A673 (cell line): ENCODE results near the gene KCTD14. TPM values are rescaled to one million over a fixed set of nuclear protein-coding genes. Genes with fewer than 3 reads are reported as not detected.

ENCODE experiments used
- BruUV-seq: library from RNA; stranded (reverse); fragments of 400-500 nt; replicated peaks from 2 replicates; lab custom pipeline; 2021; lab: Mats Ljungman, UMichigan
- CTCF ChIA-PET: fragments of 300-600 bp; sonication (Branson Sonifier 250); formaldehyde crosslinking; loops from one replicate; lab custom pipeline; 2022; ENCODE audit warnings: antibody characterized with exemption; lab: Charles Lee
- POLR2A ChIA-PET: fragments of 300-600 bp; sonication (Branson Sonifier 250); formaldehyde crosslinking; loops from one replicate; lab custom pipeline; 2022; ENCODE audit warnings: antibody characterized with exemption; ENCODE audit not compliant: low non-redundant PET; lab: Charles Lee
- DNase-seq: peaks from one replicate; pipeline ENCODE4 v3.0.0-alpha.2; 2015; ENCODE audit warnings: low spot score
- H3K27ac ChIP-seq: fragments of 200-600 bp; sonication (generic); 2 replicates; pipeline ENCODE4 v1.5.1; 2016; ENCODE audit warnings: mixed run types, low read depth, mild to moderate bottlenecking, mixed read lengths, antibody characterized with exemption, low read length; ENCODE audit not compliant: poor library complexity, severe bottlenecking
- H3K27me3 ChIP-seq: fragments of 200-600 bp; sonication (generic); replicated peaks from 2 replicates; pipeline ENCODE4 v1.6.1; 2017; ENCODE audit warnings: mixed run types, low read depth, mild to moderate bottlenecking, mixed read lengths, antibody characterized with exemption, low read length; ENCODE audit not compliant: insufficient read depth, poor library complexity
- H3K36me3 ChIP-seq: fragments of 200-600 bp; sonication (generic); 2 replicates; pipeline ENCODE4 v1.6.1; 2016; ENCODE audit warnings: mixed run types, mild to moderate bottlenecking, mixed read lengths, antibody characterized with exemption, low read length; ENCODE audit not compliant: insufficient read depth, poor library complexity, severe bottlenecking
- H3K4me1 ChIP-seq: fragments of 200-600 bp; sonication (generic); 2 replicates; pipeline ENCODE4 v1.6.1; 2017; ENCODE audit warnings: mixed run types, mild to moderate bottlenecking, mixed read lengths, antibody characterized with exemption, low read length; ENCODE audit not compliant: insufficient read depth, poor library complexity, severe bottlenecking
- H3K4me3 ChIP-seq: fragments of 200-600 bp; sonication (generic); 2 replicates; pipeline ENCODE4 v1.5.1; 2016; ENCODE audit warnings: low read depth, mixed run types, mild to moderate bottlenecking, mixed read lengths, low read length; ENCODE audit not compliant: poor library complexity, severe bottlenecking
- H3K9me3 ChIP-seq: fragments of 200-600 bp; sonication (generic); 2 replicates; pipeline ENCODE4 v1.6.1; 2016; ENCODE audit warnings: mixed run types, low read depth, mild to moderate bottlenecking, mixed read lengths, antibody characterized with exemption, low read length; ENCODE audit not compliant: poor library complexity, severe bottlenecking
- EZH2 ChIP-seq: fragments of 200-600 bp; sonication (generic); IDR thresholded peaks from 2 replicates; pipeline ENCODE4 v1.6.1; 2017; ENCODE audit warnings: borderline replicate concordance, low read depth, mild to moderate bottlenecking, mixed read lengths, antibody characterized with exemption, low read length; ENCODE audit not compliant: poor library complexity, severe bottlenecking
- intact Hi-C: fragments of 100-400 bp; cut with micrococcal nuclease; formaldehyde crosslinking; loops from one replicate; pipeline ENCODE4 v1.10.0; 2022; ENCODE audit not compliant: unreplicated experiment
- total RNA-seq: library from RNA; stranded (reverse); gene quantifications from 2 replicates; pipeline ENCODE4 v1.2.3, GENCODE V29; 2021
- TF ChIP-seq, protein P1 (sequence below): fragments of 300-800, 200-600 bp; sonication (generic); conservative IDR thresholded peaks from 2 replicates; pipeline ENCODE4 v1.5.1; 2017; ENCODE audit warnings: low read depth, mild to moderate bottlenecking, antibody characterized with exemption, low read length, moderate library complexity, mixed read lengths

The KCTD14 gene
- total RNA-seq, 1 experiment from 2014 or later = 0.45 TPM

DNA sequence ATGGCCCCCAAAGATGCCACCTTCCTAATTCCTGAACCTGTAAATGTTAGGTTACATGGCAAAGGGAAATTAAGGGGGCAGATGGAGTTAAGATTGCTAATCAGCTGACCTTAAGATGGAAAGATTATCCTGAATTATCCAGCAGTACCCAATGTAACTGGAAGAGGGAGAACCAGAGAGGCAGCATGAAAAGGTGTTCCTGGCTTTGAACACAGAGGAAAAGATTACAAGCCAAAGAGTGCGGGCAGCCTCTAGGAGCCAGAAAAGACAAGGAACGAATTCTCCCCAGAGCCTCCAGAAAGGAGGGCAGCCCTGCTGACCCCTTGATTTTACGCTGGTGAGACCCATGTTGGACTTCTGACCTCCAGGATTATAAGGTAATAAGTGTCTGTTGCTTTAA, 25.5 kb upstream of the KCTD14 start:
- Histone ChIP-seq H3K4me3 (no peak overlapping the region), H3K36me3 (no peaks in the 10 kb centered on the region), H3K9me3 (no peaks in the 10 kb centered on the region), H3K4me1 (peaks cover 12% of the 10 kb centered on the region), H3K27ac (no peak overlapping the region), H3K27me3 (no peaks in the 10 kb centered on the region)
- ChIA-PET CTCF (no interaction called here), POLR2A (interaction anchor here (0.7 kb wide), 1 partner anchor 440 kb away, joined by 3 read pairs; no protein-coding TSS in a partner anchor)
- BruUV-seq = no TSS peak
- TF ChIP-seq, protein P1, sequence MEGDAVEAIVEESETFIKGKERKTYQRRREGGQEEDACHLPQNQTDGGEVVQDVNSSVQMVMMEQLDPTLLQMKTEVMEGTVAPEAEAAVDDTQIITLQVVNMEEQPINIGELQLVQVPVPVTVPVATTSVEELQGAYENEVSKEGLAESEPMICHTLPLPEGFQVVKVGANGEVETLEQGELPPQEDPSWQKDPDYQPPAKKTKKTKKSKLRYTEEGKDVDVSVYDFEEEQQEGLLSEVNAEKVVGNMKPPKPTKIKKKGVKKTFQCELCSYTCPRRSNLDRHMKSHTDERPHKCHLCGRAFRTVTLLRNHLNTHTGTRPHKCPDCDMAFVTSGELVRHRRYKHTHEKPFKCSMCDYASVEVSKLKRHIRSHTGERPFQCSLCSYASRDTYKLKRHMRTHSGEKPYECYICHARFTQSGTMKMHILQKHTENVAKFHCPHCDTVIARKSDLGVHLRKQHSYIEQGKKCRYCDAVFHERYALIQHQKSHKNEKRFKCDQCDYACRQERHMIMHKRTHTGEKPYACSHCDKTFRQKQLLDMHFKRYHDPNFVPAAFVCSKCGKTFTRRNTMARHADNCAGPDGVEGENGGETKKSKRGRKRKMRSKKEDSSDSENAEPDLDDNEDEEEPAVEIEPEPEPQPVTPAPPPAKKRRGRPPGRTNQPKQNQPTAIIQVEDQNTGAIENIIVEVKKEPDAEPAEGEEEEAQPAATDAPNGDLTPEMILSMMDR = no peak
- no peak for DNase-seq
- intact Hi-C loops = loop anchor here (5.0 kb wide), 1 partner anchor 271 kb away; no protein-coding TSS in a partner anchor

- ChIA-PET POLR2A (no interaction called here), CTCF (interaction anchor here (0.7 to 1.4 kb wide), 6 partner anchors 9 to 52 kb away, joined by 3 to 6 read pairs (median 4); partner anchors contain the start of gene INTS4)
- H3K36me3 ChIP-seq = no peaks in the 10 kb centered on the region
- H3K27ac ChIP-seq = no peak overlapping the region
- intact Hi-C loops = loop anchor here (1.0 to 5.0 kb wide), 2 partner anchors 52 to 269 kb away; partner anchors contain the start of gene INTS4
- H3K9me3 ChIP-seq = no peaks in the 10 kb centered on the region
- BruUV-seq = no TSS peak
- H3K27me3 ChIP-seq = no peaks in the 10 kb centered on the region
- H3K4me1 ChIP-seq = peaks cover 14% of the 10 kb centered on the region
- TF ChIP-seq, protein P1 = peak; percentile 6; the same call in 1 of the 2 replicates
- TF ChIP-seq EZH2 = no peak
- H3K4me3 ChIP-seq = no peak overlapping the region
- DNase-seq = no peak
Observed at GRCh38 chr11:78046486-78046854, 23.4 kb upstream of the KCTD14 start.

GRCh38 chr11:78045851-78046485, 22.9 kb upstream of the KCTD14 start:
- Histone ChIP-seq H3K27ac (no peak overlapping the region), H3K9me3 (no peaks in the 10 kb centered on the region), H3K36me3 (no peaks in the 10 kb centered on the region), H3K4me3 (peak overlapping the region; percentile 27), H3K4me1 (peaks cover 18% of the 10 kb centered on the region), H3K27me3 (no peaks in the 10 kb centered on the region)
- intact Hi-C loops = loop anchor here (1.0 to 5.0 kb wide), 2 partner anchors 52 to 269 kb away; partner anchors contain the start of gene INTS4
- DNase-seq = peak; percentile 91
- ChIA-PET POLR2A (no interaction called here), CTCF (interaction anchor here (0.6 to 1.4 kb wide), 8 partner anchors 14 to 497 kb away, joined by 3 to 6 read pairs (median 4); partner anchors contain the start of gene INTS4)
- TF ChIP-seq, protein P1 = peak; percentile 100
- TF ChIP-seq EZH2 = no peak
- no TSS peak for BruUV-seq
